Measurements from ENCODE around the gene TRPM8.
"Not testable (repeated sequence)": the region's sequence is repeated elsewhere in the genome, so short reads cannot be mapped to it uniquely, and the experiment has no call there.

TRPM8 gene

DNA sequence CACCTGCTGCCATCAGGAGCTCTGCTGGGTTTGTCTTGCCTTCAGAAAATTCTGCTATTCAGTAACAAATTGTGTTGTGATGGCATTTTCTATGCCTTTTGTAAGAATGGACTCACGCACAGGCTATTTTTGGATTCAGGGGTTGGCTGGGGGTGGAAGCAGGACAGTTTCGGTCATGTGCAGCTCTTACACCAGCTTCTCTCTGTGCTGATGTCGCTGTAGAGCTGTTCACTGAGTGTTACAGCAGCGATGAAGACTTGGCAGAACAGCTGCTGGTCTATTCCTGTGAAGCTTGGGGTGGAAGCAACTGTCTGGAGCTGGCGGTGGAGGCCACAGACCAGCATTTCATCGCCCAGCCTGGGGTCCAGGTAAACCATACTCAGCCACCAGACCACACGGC, 49.2 kb downstream of the TRPM8 start:
- H3K27ac ChIP-seq = no peak overlapping the region
- TF ChIP-seq, protein P1, sequence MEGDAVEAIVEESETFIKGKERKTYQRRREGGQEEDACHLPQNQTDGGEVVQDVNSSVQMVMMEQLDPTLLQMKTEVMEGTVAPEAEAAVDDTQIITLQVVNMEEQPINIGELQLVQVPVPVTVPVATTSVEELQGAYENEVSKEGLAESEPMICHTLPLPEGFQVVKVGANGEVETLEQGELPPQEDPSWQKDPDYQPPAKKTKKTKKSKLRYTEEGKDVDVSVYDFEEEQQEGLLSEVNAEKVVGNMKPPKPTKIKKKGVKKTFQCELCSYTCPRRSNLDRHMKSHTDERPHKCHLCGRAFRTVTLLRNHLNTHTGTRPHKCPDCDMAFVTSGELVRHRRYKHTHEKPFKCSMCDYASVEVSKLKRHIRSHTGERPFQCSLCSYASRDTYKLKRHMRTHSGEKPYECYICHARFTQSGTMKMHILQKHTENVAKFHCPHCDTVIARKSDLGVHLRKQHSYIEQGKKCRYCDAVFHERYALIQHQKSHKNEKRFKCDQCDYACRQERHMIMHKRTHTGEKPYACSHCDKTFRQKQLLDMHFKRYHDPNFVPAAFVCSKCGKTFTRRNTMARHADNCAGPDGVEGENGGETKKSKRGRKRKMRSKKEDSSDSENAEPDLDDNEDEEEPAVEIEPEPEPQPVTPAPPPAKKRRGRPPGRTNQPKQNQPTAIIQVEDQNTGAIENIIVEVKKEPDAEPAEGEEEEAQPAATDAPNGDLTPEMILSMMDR (IDR thresholded peaks at IDR 0.05) = no peak
- TF ChIP-seq ZFX (IDR thresholded peaks at IDR 0.05; ENCODE audit: borderline replicate concordance) = no peak

GRCh38 chr2:233967164-233967563, 50.0 kb downstream of the TRPM8 start:
- H3K27ac ChIP-seq = no peak overlapping the region
- TF ChIP-seq, protein P1 (IDR thresholded peaks at IDR 0.05) = no peak
- no peak for TF ChIP-seq ZFX (IDR thresholded peaks at IDR 0.05; ENCODE audit: borderline replicate concordance)

GRCh38 chr2:233968556-233968955, 51.4 kb downstream of the TRPM8 start:
- H3K27ac ChIP-seq = no peak overlapping the region
- no peak for TF ChIP-seq ZFX (IDR thresholded peaks at IDR 0.05; ENCODE audit: borderline replicate concordance)
- TF ChIP-seq, protein P1 (IDR thresholded peaks at IDR 0.05) = no peak

DNA sequence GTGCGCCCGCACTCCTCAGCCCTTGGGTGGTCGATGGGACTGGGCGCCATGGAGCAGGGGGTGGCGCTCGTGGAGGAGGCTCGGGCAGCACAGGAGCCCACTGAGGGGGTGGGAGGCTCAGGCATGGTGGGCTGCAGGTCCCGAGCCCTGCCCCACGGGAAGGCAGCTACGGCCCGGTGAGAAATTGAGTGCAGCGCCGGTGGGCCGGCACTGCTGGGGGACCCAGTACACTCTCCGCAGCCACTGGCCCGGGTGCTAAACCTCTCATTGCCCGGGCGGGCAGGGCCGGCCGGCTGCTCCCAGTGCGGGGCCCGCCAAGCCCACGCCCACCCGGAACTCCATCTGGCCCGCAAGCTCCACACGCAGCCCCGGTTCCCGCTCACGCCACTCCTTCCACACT, 55.3 kb downstream of the TRPM8 start:
- H3K27ac ChIP-seq = not testable (repeated sequence)

GRCh38 chr2:233972941-233973575, 55.9 kb downstream of the TRPM8 start:
- TF ChIP-seq, protein P1 (IDR thresholded peaks at IDR 0.05) = no peak
- no peak for TF ChIP-seq ZFX (IDR thresholded peaks at IDR 0.05; ENCODE audit: borderline replicate concordance)
- no peak overlapping the region for H3K27ac ChIP-seq

GRCh38 chr2:233973786-233974185, 56.6 kb downstream of the TRPM8 start:
- no peak overlapping the region for H3K27ac ChIP-seq
- TF ChIP-seq ZFX (IDR thresholded peaks at IDR 0.05; ENCODE audit: borderline replicate concordance) = no peak
- TF ChIP-seq, protein P1 (IDR thresholded peaks at IDR 0.05) = no peak

- TF ChIP-seq, protein P1 (IDR thresholded peaks at IDR 0.05) = no peak
- no peak for TF ChIP-seq ZFX (IDR thresholded peaks at IDR 0.05; ENCODE audit: borderline replicate concordance)
- no peak overlapping the region for H3K27ac ChIP-seq
Measured at GRCh38 chr2:233974530-233975071, 57.4 kb downstream of the TRPM8 start.

DNA sequence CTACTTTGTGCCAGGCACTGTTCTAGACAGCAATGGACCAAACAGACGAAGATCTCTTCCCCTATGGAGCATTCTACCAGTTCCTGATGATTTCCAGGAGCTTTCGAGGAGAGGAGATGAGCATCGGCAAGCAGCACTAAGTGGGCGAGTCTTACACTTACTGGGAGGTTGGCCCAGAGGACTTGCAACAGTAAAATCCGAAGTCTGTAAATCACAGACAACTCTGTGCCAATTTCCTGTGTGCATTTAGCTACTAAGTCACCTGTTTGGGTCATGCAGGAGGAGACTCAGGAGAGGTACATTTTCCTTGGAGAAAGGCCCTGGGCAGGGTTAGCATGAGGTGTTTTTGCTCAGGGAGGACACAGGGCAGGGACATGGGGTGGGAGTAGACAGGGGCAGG, 58.9 kb downstream of the TRPM8 start:
- no peak overlapping the region for H3K27ac ChIP-seq
- no peak for TF ChIP-seq ZFX (IDR thresholded peaks at IDR 0.05; ENCODE audit: borderline replicate concordance)
- TF ChIP-seq, protein P1 (IDR thresholded peaks at IDR 0.05) = no peak

Measured in 22Rv1 (cell line).